Endothelial cell of umbilical vein (primary cell): ENCODE results near the gene SSH2. TPM values are rescaled to one million over a fixed set of nuclear protein-coding genes. Genes with fewer than 3 reads are reported as not detected.

Experiments used
- Bru-seq: library from RNA; stranded (reverse); fragments of 400-500 nt; gene quantifications from one replicate; lab custom pipeline; 2021; lab: Mats Ljungman, UMichigan
- BruChase-seq, 2 experiments: library from RNA; stranded (reverse); fragments of 400-500 nt; gene quantifications; one replicate each; lab custom pipeline; 2021; lab: Mats Ljungman, UMichigan
- BruUV-seq: library from RNA; stranded (reverse); fragments of 400-500 nt; replicated peaks from 2 replicates; lab custom pipeline; 2021; lab: Mats Ljungman, UMichigan
- CTCF ChIA-PET: fragments of 300-600, 350-600 bp; sonication (Branson Sonifier 250); formaldehyde crosslinking; loops from one replicate; lab custom pipeline; 2021; ENCODE audit warnings: antibody characterized with exemption, inconsistent platforms; lab: Charles Lee
- POLR2A ChIA-PET: fragments of 300-600, 350-600 bp; sonication (Branson Sonifier 250); formaldehyde crosslinking; loops from one replicate; lab custom pipeline; 2021; ENCODE audit warnings: antibody characterized with exemption, inconsistent platforms; lab: Charles Lee
- DNase-seq: peaks from one replicate; pipeline ENCODE4 v3.0.0-alpha.2; 2011; ENCODE audit warnings: low read depth, low spot score
- FAIRE-seq: peaks from 2 replicates; lab custom pipeline; 2011; peaks lifted over from hg19 to GRCh38; lab: Jason Lieb, UNC
- H2AFZ ChIP-seq: 2 replicates; pipeline ENCODE4 v1.6.0; 2012; ENCODE audit warnings: low read depth, low read length, control low read depth, inconsistent platforms
- H3K27ac ChIP-seq: 2 replicates; pipeline ENCODE4 v1.5.1; 2011; ENCODE audit warnings: low read depth, mild to moderate bottlenecking, control low read depth, low read length, moderate library complexity; ENCODE audit not compliant: insufficient read depth
- H3K27me3 ChIP-seq, 2 experiments: 2 replicates each; pipeline versions ENCODE4 v1.6.0 to v1.6.1; 2011; ENCODE audit warnings: low read length in 2 of 2, mixed read lengths in 1 of 2; ENCODE audit not compliant: control insufficient read depth in 2 of 2, insufficient read depth in 2 of 2
- H3K36me3 ChIP-seq, 2 experiments: 2 replicates in 1 of 2; 3 replicates in 1 of 2; pipeline ENCODE4 v1.5.1; 2011; ENCODE audit warnings: low read length in 2 of 2, mild to moderate bottlenecking in 1 of 2, moderate library complexity in 1 of 2; ENCODE audit not compliant: control insufficient read depth in 2 of 2, insufficient read depth in 2 of 2; ENCODE audit errors: extremely low read depth in 1 of 2
- H3K4me1 ChIP-seq: 3 replicates; pipeline ENCODE4 v1.5.1; 2011; ENCODE audit warnings: mild to moderate bottlenecking, low read length; ENCODE audit not compliant: control insufficient read depth, insufficient read depth; ENCODE audit errors: extremely low read depth
- H3K4me2 ChIP-seq: 2 replicates; pipeline ENCODE4 v1.6.1; 2011; ENCODE audit warnings: low read length, control low read depth, mixed read lengths; ENCODE audit not compliant: insufficient read depth
- H3K4me3 ChIP-seq, 3 experiments: fragments of 200-600 bp in 1 of 3; sonication (generic), shearing (Covaris generic) in 1 of 3; replicated peaks in 1 of 3; 2 replicates each; pipeline ENCODE4 v1.5.1; 2011 to 2016; ENCODE audit warnings: control low read depth in 3 of 3, low read length in 3 of 3, mild to moderate bottlenecking in 2 of 3, inconsistent platforms in 1 of 3, low read depth in 1 of 3, moderate library complexity in 1 of 3; ENCODE audit not compliant: insufficient read depth in 1 of 3
- H3K79me2 ChIP-seq: 2 replicates; pipeline ENCODE4 v1.6.0; 2012; ENCODE audit warnings: low read length, inconsistent platforms; ENCODE audit not compliant: control insufficient read depth, insufficient read depth
- H3K9ac ChIP-seq: replicated peaks from 2 replicates; pipeline ENCODE3; 2011; ENCODE audit warnings: low read length, control low read depth; ENCODE audit not compliant: insufficient read depth; ENCODE audit errors: extremely low read depth
- H3K9me1 ChIP-seq: replicated peaks from 3 replicates; pipeline ENCODE4 v1.6.0; 2011; ENCODE audit warnings: mild to moderate bottlenecking, low read length; ENCODE audit not compliant: control insufficient read depth, insufficient read depth; ENCODE audit errors: extremely low read depth
- H3K9me3 ChIP-seq: replicated peaks from 2 replicates; pipeline ENCODE4 v1.5.1; 2012; ENCODE audit warnings: low read length, inconsistent platforms; ENCODE audit not compliant: control insufficient read depth, insufficient read depth
- H4K20me1 ChIP-seq: replicated peaks from 2 replicates; pipeline ENCODE3; 2011; ENCODE audit warnings: mild to moderate bottlenecking, low read length; ENCODE audit not compliant: control insufficient read depth, insufficient read depth; ENCODE audit errors: extremely low read depth
- EZH2 ChIP-seq: IDR thresholded peaks from 2 replicates; pipeline ENCODE4 v1.6.1; 2012; ENCODE audit warnings: borderline replicate concordance, low read depth, mild to moderate bottlenecking, moderate library complexity, low read length, inconsistent platforms; ENCODE audit not compliant: severe bottlenecking
- FOS ChIP-seq: IDR thresholded peaks from 2 replicates; pipeline ENCODE4 v1.6.1; 2011; ENCODE audit warnings: mild to moderate bottlenecking, low read length, moderate library complexity, borderline replicate concordance; ENCODE audit not compliant: insufficient read depth
- GATA2 ChIP-seq: IDR thresholded peaks from 2 replicates; pipeline ENCODE4 v1.7.0; 2011; ENCODE audit warnings: low read depth, mild to moderate bottlenecking, moderate library complexity, mixed read lengths, low read length; ENCODE audit not compliant: insufficient read length, insufficient read depth
- JUN ChIP-seq: IDR thresholded peaks from 2 replicates; pipeline ENCODE4 v1.6.1; 2011; ENCODE audit warnings: borderline replicate concordance, low read depth; ENCODE audit not compliant: insufficient read length, insufficient read depth
- POLR2A ChIP-seq: IDR thresholded peaks from 2 replicates; pipeline ENCODE4 v1.6.1; 2012; ENCODE audit warnings: low read depth, mild to moderate bottlenecking, control low read depth, low read length
- POLR2AphosphoS5 ChIP-seq: IDR thresholded peaks from 2 replicates; pipeline ENCODE4 v1.6.1; 2012; ENCODE audit warnings: low read depth, mild to moderate bottlenecking, control low read depth, low read length, moderate library complexity; ENCODE audit not compliant: insufficient read depth
- dilution Hi-C: fragments of 300-500 bp; cut with MboI; formaldehyde crosslinking; loops from one replicate; pipeline ENCODE4 v1.15.0; 2019; ENCODE audit warnings: low sequenced_read_pairs; ENCODE audit not compliant: extremely low pct_ligation_motif_present
- intact Hi-C: fragments of 100-400 bp; cut with micrococcal nuclease; formaldehyde crosslinking; loops from one replicate; pipeline ENCODE4 v1.10.0; 2022
- long read RNA-seq: library from polyadenylated mRNA; stranded (forward); transcript quantifications from one replicate; pipeline ENCODE4 v2.0.0, GENCODE V29; 2021
- polyA minus RNA-seq, 3 experiments: library from RNA; depleted of rRNA, polyadenylated mRNA; stranded (reverse); fragments of >200 nt; gene quantifications; 1 replicate in 1 of 3; 2 replicates in 2 of 3; pipeline ENCODE4 v1.2.3, GENCODE V29; 2011
- polyA plus RNA-seq, 4 experiments: library from polyadenylated mRNA; depleted of rRNA in 3 of 4; stranded (reverse) in 3 of 4; unstranded in 1 of 4; fragments of >200 nt; gene quantifications; 2 replicates each; pipeline versions ENCODE4 v1.2.1 to v1.2.3, GENCODE V29; 2011 to 2012; ENCODE audit warnings: missing spikeins in 1 of 4
- total RNA-seq: library from RNA; stranded (reverse); gene quantifications from 2 replicates; pipeline ENCODE4 v1.2.3, GENCODE V29; 2021
- TF ChIP-seq, protein P1 (sequence below), 2 donors: IDR thresholded peaks; 1 replicate in 1 of 2; 2 replicates in 1 of 2; pipeline ENCODE4 v1.5.1; 2011; ENCODE audit warnings: low read length in 2 of 2, mild to moderate bottlenecking in 2 of 2, moderate library complexity in 2 of 2, control low read depth in 1 of 2, inconsistent platforms in 1 of 2, low read depth in 1 of 2; ENCODE audit not compliant: insufficient read depth in 1 of 2; ENCODE audit errors: extremely low read depth in 1 of 2
- TF ChIP-seq, protein P2 (sequence below): IDR thresholded peaks from 2 replicates; pipeline ENCODE4 v1.6.1; 2011; ENCODE audit not compliant: insufficient read depth, insufficient read length

The SSH2 gene, protein sequence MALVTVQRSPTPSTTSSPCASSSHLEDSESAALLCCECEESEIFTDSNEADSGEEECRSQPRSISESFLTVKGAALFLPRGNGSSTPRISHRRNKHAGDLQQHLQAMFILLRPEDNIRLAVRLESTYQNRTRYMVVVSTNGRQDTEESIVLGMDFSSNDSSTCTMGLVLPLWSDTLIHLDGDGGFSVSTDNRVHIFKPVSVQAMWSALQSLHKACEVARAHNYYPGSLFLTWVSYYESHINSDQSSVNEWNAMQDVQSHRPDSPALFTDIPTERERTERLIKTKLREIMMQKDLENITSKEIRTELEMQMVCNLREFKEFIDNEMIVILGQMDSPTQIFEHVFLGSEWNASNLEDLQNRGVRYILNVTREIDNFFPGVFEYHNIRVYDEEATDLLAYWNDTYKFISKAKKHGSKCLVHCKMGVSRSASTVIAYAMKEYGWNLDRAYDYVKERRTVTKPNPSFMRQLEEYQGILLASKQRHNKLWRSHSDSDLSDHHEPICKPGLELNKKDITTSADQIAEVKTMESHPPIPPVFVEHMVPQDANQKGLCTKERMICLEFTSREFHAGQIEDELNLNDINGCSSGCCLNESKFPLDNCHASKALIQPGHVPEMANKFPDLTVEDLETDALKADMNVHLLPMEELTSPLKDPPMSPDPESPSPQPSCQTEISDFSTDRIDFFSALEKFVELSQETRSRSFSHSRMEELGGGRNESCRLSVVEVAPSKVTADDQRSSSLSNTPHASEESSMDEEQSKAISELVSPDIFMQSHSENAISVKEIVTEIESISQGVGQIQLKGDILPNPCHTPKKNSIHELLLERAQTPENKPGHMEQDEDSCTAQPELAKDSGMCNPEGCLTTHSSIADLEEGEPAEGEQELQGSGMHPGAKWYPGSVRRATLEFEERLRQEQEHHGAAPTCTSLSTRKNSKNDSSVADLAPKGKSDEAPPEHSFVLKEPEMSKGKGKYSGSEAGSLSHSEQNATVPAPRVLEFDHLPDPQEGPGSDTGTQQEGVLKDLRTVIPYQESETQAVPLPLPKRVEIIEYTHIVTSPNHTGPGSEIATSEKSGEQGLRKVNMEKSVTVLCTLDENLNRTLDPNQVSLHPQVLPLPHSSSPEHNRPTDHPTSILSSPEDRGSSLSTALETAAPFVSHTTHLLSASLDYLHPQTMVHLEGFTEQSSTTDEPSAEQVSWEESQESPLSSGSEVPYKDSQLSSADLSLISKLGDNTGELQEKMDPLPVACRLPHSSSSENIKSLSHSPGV (N-terminal part only)
- total RNA-seq = 52.1 and 60.9 TPM in 2 replicates
- polyA plus RNA-seq = 23.2 and 24.6 TPM in 2 replicates
- polyA plus RNA-seq (2011; cell fraction: cytosol; rRNA removed) = 23.7 and 24.2 TPM in 2 replicates
- 58.4 and 66.2 TPM in 2 replicates for polyA plus RNA-seq (2011; cell fraction: nucleus; rRNA removed)
- polyA plus RNA-seq (2012) = 36.7 and 46.6 TPM in 2 replicates
- 97.4 and 99.7 TPM in 2 replicates for polyA minus RNA-seq
- polyA minus RNA-seq (2011; cell fraction: cytosol; rRNA and poly(A)+ RNA removed) = 24.4 TPM
- 92.7 and 120 TPM in 2 replicates for polyA minus RNA-seq (2011; cell fraction: nucleus; rRNA and poly(A)+ RNA removed)
- Bru-seq, nascent RNA = percentile 88 among the genes with signal in this experiment
- percentile 84 among the genes with signal in this experiment for BruChase-seq, experiment 1, labeled RNA remaining after a 6-hour chase
- percentile 87 among the genes with signal in this experiment for BruChase-seq, experiment 2, labeled RNA remaining after a 2-hour chase
- long read RNA-seq, transcript SSH2-211 (2 exons, 570 nt) = major isoform, 29 of 42 reads
- long read RNA-seq, partial matches to known transcripts = 2 of 42 reads
- long read RNA-seq, other reads (novel, unspliced or antisense) = 9 of 42 reads

DNA sequence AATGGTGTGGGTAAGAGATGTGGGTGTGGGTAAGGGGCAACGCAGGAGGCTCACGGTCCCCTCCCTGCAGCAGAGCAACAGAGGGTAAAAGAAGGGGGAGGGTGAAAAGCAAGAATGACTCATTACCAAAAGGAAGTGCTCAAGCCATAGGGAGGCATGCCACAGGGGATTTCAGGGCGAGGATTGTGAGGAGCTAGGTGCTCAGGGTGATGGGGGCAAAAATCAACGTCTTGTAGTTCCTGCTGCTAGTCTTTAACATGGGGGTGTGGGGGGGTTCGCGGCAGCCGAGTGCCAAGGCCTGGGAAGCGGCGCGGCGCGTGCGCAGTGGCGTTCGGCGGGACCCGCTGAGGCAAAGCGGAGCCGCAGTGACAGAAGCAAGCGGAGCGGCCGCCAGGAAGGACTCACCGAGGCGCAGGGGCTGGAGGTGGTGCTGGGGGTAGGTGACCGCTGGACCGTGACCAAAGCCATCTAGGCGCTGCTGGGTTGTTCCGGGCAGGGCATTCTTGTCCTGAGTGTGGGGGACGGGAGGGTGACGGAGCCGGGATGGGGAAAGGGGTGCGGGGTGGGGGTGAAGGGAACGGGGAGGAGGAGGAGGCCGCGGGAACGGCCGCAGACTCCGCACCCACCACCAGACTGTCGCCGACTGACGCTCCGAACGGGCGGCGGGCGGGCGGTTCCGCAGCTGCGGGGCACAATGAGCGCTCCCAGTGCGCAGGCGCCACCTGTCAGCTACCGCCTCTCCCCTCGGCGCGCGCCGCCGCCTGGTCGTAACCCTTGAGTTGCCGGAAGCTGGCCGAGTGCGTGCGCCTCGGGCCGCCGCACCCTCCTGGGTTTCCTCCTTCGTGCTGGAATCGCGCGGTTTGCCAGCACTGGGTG lies at the start of gene SSH2:
TSS of gene SSH2 (minus strand) at position 696 of the 876 bp plus-strand sequence. CDS start at position 468, 228 bp downstream.
- H2AFZ ChIP-seq = peak within 1 kb of the TSS; percentile 32
- H4K20me1 ChIP-seq = no peaks in the 10 kb centered on the region
- peak within 1 kb of the TSS; percentile 94 for H3K4me2 ChIP-seq
- H3K4me1 ChIP-seq = peaks cover 34% of the 10 kb centered on the region
- no peaks in the 10 kb centered on the region for H3K9me1 ChIP-seq
- H3K79me2 ChIP-seq = peaks cover 41% of the 10 kb centered on the region
- peak; percentile 83 for FAIRE-seq
- H3K27me3 ChIP-seq = no peaks in the 10 kb centered on the region
- dilution Hi-C loops = no loop called here
- POLR2A ChIA-PET = interaction anchor here (0.6 to 1.3 kb wide), 3 partner anchors 39 to 290 kb away, joined by 3 to 11 read pairs (median 4); no protein-coding TSS in a partner anchor
- BruUV-seq = no TSS peak
- H3K4me3 ChIP-seq = peak within 1 kb of the TSS; percentile 17 to 66 (median 65)
- H3K9me3 ChIP-seq = no peaks in the 10 kb centered on the region
- peaks cover under 1 to 2% of the 10 kb centered on the region in 2 experiments for H3K36me3 ChIP-seq
- H3K27ac ChIP-seq = peak within 1 kb of the TSS; percentile 68
- CTCF ChIA-PET = interaction anchor here (1.0 to 9.9 kb wide), 20 partner anchors 10 to 338 kb away, joined by 3 to 428 read pairs (median 12); partner anchors contain the start of gene EFCAB5
- H3K9ac ChIP-seq = peak within 1 kb of the TSS; percentile 82
- peak; percentile 83 for DNase-seq
- intact Hi-C loops = loop anchor here (10.0 kb wide), 1 partner anchor 165 kb away; no protein-coding TSS in a partner anchor
- TF ChIP-seq POLR2AphosphoS5 (peak; percentile 68), FOS (peak; percentile 76), GATA2 (no peak), EZH2 (no peak), JUN (peak; percentile 74), POLR2A (peak; percentile 70)
- TF ChIP-seq, protein P1, sequence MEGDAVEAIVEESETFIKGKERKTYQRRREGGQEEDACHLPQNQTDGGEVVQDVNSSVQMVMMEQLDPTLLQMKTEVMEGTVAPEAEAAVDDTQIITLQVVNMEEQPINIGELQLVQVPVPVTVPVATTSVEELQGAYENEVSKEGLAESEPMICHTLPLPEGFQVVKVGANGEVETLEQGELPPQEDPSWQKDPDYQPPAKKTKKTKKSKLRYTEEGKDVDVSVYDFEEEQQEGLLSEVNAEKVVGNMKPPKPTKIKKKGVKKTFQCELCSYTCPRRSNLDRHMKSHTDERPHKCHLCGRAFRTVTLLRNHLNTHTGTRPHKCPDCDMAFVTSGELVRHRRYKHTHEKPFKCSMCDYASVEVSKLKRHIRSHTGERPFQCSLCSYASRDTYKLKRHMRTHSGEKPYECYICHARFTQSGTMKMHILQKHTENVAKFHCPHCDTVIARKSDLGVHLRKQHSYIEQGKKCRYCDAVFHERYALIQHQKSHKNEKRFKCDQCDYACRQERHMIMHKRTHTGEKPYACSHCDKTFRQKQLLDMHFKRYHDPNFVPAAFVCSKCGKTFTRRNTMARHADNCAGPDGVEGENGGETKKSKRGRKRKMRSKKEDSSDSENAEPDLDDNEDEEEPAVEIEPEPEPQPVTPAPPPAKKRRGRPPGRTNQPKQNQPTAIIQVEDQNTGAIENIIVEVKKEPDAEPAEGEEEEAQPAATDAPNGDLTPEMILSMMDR (IDR thresholded peaks at IDR 0.05; ENCODE audit: extremely low read depth in 1 of 2, insufficient read depth in 1 of 2, low read depth in 1 of 2, low read length in 2 of 2) = no peak
- TF ChIP-seq, protein P2, sequence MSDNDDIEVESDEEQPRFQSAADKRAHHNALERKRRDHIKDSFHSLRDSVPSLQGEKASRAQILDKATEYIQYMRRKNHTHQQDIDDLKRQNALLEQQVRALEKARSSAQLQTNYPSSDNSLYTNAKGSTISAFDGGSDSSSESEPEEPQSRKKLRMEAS = peak; percentile 14
